GM19467 (cell line): ENCODE data around the gene RNGTT.
"Not testable (repeated sequence)": the region's sequence is repeated elsewhere in the genome, so short reads cannot be mapped to it uniquely, and the experiment has no call there.

Source experiments
- ATAC-seq: cut with Tn5 transposase; IDR thresholded peaks from one replicate; pipeline ENCODE4 v1.9.1; 2021; ENCODE audit warnings: mild to moderate bottlenecking, moderate library complexity; ENCODE audit not compliant: unreplicated experiment

RNGTT gene

GRCh38 chr6:88914895-88915598 is 48.4 kb downstream of the RNGTT start:
- ATAC-seq, result no peak

DNA sequence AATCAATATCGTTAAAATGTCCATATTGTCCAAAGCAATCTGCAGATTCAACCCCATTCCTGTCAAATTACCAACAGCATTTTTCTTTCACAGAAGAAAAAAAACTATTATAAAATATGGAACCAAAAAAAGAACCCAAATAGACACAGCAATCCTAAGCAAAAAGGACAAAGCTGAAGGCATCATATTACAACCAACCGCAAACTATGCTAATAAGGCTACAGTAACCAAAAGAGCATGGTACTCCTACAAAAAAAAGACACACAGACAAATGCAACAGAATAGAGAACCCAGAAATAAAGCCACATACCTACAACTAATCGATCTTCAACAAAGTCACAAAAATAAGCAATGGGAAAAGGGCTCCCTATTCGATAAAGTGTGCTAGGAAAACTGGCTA is 49.2 kb downstream of the RNGTT start:
- no peak for ATAC-seq

DNA sequence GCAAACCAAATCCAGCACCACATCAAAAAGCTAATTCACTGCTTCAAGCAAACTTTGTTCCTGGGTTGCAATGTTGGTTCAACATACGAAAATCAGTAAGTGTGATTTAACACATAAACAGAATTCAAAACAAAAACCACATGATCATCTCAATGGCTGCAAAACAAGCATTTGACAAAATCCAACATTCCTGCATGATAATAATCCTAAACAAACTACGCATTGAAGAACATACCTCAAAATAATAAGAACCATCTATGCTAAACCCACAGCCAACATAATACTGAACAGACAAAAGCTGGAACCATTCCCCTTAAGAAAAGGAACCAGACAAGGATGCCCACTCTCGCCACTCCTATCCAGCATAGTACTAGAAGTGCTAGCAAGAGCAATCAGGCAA is 49.9 kb downstream of the RNGTT start:
- no peak for ATAC-seq

GRCh38 chr6:88910922-88911778 is 52.3 kb downstream of the RNGTT start:
- no peak for ATAC-seq

DNA sequence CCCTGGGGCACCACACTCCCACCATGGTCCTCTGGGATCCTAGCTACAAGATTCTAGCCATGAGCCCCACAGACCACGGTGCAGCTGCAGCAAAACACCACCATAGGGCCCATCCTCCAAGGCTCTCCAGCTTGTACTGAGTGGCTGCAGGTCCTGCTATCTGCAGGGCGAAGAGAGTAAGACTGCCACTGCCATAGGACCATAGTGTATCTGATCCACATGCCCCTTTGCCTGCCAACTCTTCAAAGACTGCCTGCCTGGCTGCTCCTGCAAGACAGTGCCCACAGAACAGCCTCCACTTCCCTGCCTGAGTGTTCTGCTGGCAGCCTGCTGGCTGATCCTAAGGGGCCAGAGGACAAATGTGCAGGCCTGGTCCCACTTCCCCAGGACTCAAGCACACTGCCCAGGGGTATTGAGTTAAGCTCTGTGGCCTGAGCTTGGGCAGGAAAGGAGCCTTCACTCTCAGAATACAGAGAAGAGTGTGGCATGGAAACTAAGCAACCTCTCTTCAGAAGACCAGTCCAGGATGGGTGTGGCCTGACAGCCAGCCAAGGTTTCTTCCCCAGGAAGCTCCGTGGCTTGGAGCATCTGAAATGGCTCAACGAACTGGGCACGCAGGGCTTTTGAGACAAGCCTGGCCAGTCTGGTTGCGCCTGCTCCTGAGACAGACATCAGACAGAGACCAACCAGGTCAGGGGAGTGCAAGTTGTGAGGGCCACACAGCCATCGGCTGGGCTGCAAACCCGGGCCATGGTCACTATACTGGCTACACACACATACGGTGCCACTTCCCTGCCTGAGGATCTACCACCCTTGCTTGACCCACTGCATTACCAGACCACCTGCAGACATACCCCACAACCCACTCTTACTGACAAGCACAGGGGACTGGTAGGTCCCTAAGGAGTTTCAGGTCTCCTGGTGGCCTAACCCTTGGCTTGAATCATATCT is 54.5 kb downstream of the RNGTT start:
- no peak for ATAC-seq

- not testable (repeated sequence) for ATAC-seq
Observed at GRCh38 chr6:88907148-88907547, 56.3 kb downstream of the RNGTT start.

DNA sequence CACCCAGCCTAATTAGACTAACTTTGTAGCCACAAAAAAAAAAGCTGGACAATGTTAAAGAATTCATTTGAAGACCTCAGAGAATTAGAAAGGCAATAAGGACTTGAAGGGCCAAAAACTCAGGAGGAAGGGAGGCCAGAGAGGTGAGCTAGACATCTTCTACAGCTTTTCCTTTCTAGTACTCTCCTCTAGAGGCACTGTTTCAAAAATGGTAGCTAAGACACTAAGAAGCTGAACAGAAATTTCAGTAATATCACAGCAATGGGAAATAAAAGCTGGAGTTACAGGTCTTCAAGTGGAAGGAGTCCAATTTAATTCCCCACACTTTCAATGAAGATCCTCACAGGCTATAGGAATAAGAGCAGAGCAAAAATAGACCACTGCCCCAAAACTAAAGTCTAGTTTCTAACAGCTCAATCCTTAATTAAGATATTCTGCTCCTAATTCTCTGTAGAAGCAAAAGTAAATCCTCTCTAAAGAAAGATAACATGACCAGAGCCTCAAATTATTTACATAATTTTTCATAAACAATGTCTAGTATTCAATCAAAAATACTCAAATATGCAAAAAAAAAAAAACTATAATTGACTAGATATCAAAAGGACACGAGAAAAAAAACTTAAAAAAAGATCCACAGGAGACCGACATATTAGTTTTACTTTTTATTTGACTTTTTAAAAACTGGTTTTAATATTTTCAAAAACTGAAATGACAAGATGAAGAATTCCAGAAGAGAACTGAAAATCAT is 63.7 kb downstream of the RNGTT start:
- ATAC-seq, result no peak

DNA sequence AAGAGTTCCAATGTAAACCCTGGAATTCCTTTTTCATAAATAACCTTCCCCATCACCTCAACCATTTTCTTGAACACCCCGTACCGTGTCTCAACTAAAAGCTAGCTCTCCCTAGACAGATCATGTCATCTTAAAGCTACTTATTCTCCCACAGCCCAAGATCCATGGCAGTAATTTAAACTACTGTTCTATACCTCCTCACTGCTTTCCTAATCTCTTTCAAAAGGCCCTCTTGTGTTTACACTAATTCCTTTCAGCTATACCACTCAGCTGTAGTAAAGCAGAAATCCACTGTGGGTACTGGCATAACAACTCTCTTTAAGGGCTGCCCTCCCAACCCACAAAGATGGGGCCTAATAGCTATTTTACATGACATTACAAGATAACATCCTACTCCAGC is 67.5 kb downstream of the RNGTT start:
- ATAC-seq, result no peak

- ATAC-seq, result no peak
Observed at GRCh38 chr6:88890860-88891845, 72.3 kb downstream of the RNGTT start.

- ATAC-seq, result no peak
Observed at GRCh38 chr6:88890394-88890793, 73.0 kb downstream of the RNGTT start.

DNA sequence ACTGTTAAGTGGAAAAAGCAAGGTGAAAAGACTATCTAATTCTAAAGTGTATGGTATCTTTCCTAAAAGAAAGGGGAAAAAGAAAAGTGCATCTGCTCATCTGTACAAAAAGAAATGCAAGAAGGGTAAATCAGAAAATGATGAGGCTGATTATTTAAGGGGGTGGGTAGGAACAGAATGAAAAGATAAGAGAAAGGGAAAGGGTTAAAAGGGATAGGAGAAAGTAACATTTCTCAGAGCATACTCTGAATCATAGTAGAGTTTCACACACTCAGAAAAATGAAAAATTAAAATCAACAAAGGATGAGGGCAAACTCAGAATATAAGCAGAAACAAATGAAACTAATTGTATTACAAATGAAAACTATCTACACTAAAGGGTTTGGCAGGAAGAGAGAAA is 79.1 kb downstream of the RNGTT start:
- ATAC-seq, result no peak

DNA sequence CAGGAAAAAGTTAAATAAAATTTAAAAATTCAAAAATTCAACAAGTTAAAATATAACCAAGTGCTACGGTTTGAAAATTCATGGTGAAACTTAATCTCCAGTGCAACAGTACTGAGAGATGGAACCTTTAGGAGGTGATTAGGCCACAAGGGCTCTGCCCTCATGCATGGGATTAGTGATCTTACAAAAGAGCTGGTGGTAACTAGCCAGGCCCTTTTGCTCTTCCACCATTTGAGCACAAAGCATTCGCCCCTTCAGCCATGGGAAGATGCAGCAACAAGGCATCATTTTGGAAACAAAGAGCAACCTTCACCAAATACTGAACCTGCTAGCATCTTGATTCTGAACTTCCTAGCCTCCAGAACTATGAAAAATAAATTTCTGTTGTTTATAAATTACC is 80.9 kb downstream of the RNGTT start:
- no peak for ATAC-seq

DNA sequence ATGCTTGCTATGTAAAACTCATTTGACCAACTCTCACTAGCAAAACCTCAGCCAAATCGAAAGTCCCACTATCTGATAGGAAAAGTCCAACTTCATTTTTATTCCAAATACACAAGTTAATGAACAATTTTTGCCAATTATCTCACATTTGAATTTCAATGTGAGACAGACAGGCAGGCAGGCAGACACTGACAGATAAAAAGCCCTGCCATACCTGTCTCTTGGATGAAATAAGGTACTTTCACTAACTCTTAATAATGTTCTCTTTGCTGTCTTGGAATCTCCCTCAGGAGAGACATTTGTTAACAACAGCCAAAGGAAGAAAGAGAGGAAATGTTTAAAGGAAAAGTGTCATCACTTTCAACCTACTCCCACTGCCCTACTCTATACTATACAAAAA is 82.0 kb downstream of the RNGTT start:
- no peak for ATAC-seq

GRCh38 chr6:88880021-88880420 is 83.4 kb downstream of the RNGTT start:
- ATAC-seq, result no peak

- no peak for ATAC-seq
Observed at GRCh38 chr6:88877893-88878292, 85.5 kb downstream of the RNGTT start.

GRCh38 chr6:88872962-88873361 is 90.5 kb downstream of the RNGTT start:
- ATAC-seq, result no peak

DNA sequence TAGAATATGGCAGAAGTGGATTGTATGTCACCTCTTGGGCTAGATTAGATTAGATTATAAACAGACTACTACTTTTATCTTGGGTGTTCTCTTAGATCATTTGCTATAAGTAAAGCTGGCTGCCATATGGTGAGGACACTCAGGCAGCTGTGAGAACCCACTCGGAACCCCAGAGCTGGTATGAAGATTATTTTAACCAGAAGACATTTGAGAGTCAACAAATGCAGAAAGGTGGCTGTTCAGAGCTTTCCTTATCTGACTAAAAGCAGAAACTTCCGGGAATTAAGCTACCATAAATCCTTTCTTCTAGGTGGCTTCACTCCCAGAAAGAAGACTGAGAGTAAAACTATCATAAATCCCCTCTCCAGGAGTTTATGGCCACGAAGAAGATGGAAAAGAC is 91.9 kb downstream of the RNGTT start:
- no peak for ATAC-seq

DNA sequence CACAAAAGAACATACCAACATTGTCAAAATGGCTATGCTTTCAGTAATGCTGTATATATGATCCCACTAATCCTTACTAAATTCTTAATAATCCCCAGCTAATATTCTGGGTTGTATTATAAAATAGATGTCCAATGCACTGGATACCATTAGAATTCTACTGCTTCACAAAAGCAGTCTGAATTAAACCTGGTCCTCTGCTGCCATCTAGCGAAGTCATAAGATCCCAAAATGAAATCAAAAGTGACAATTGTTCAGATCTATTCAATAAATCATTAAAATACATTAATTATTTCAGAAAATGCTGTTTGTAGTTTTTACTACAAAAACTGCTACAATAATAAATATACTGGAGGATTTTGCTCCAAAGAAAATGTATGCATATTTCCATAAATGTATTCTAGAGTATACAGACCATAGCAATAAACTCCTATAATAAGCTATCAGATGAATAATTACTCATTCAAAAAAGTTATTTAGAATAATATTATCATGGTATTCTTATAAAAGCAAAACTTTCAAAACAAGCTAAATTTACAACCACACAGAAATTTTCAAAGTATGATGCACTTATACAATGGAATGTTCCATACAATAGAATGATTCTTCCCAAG is 92.6 kb downstream of the RNGTT start:
- ATAC-seq, result no peak
